ENCODE measurements around the gene HAUS8. TPM values are rescaled to one million over a fixed set of nuclear protein-coding genes. Genes with fewer than 3 reads are reported as not detected.
"Not testable (repeated sequence)": the region's sequence is repeated elsewhere in the genome, so short reads cannot be mapped to it uniquely, and the experiment has no call there.

HAUS8 gene
- total and polyA plus RNA-seq, 5 experiments from 2014 or later = 5.3 to 20.4 (median 11.9) TPM

- Mint-ChIP-seq H3K36me3 (peaks cover 0 to 46% (median 2%) of the 10 kb centered on the region in 3 donors), H3K27me3 (no peaks in the 10 kb centered on the region), H3K9me3 (no peaks in the 10 kb centered on the region), H3K27ac (peak overlapping the region in 8 of 10 donors; percentile 50 to 89 (median 72)), H3K4me1 (peaks cover 34 to 75% (median 61%) of the 10 kb centered on the region in 4 donors), H3K4me3 (peak overlapping the region in 2 of 10 donors; percentile 24 to 28)
- POLR2A ChIA-PET = interaction anchor here (1.2 to 2.8 kb wide), 2 partner anchors 13 kb away, joined by 3 to 25 read pairs; no protein-coding TSS in a partner anchor
- no peak for DNase-seq
- ATAC-seq = no peak
Observed at GRCh38 chr19:17111766-17112165, 36.5 kb upstream of the HAUS8 start.

DNA sequence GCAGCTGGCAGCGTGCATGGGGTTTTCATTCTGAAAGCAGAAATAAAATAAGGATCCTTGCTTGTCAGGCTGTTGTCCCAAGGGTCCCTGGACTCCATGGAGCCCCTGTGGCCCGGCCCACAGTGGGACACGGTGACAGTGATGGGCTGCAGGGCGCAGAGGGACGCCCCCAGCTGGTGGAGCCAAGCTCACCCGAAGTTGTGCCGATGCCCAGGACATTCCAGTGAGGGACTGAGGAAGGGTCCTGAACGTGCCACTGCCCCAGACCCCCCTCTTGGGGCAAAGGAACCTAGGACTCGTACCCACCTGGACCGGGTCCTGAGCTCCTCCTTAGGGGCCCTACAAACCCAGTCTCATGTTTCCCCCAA is 35.3 kb upstream of the HAUS8 start:
- peaks cover 36 to 82% (median 61%) of the 10 kb centered on the region in 4 donors for H3K4me1 Mint-ChIP-seq
- H3K9me3 Mint-ChIP-seq = no peaks in the 10 kb centered on the region
- no peak for DNase-seq
- H3K4me3 Mint-ChIP-seq = peak overlapping the region in 7 of 10 donors; percentile 39 to 74 (median 67)
- H3K27me3 Mint-ChIP-seq = no peaks in the 10 kb centered on the region
- POLR2A ChIA-PET = interaction anchor here (0.7 to 2.8 kb wide), 2 partner anchors 11 to 15 kb away, joined by 3 to 25 read pairs; no protein-coding TSS in a partner anchor
- no peak for ATAC-seq
- peak overlapping the region in 9 of 10 donors; percentile 71 to 92 (median 86) for H3K27ac Mint-ChIP-seq
- peaks cover 0 to 53% (median 6%) of the 10 kb centered on the region in 3 donors for H3K36me3 Mint-ChIP-seq

DNA sequence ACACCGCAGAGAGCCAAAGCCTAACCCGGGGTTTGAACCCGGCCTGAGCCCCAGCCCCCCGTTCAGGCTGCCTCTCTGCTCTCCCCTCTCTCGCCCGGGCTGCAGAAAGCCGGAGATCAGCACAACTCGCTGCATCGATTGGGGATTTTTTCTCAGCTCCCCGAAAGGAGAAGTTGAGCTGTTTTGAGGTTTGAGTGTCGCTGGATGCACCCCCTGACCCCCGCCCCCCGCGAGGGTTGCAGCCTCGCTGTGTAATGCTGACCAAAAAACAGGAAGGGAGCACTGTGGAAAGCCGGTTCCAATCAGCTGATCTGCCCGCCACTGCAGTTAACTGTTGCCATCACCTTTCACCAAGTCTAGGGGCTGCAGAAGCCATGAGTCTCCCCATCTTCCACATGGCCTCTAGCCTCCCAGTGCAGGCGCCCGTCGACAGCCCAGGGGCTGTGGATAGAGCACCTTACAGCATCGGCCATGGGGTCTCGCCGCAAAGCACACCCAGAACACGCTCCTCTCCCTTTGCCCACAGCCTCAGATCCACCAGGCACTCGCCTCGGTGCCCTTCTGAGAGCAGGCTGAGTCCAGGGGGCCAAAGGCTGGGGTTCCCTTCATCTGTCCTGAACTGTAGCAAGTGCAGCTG is 34.8 kb upstream of the HAUS8 start:
- H3K4me1 Mint-ChIP-seq = peaks cover 36 to 83% (median 61%) of the 10 kb centered on the region in 4 donors
- DNase-seq (peak in 5 of 10 donors; percentile 9 to 52 (median 25)), ATAC-seq (peak; percentile 60 to 72)
- POLR2A ChIA-PET = interaction anchor here (0.7 to 2.8 kb wide), 2 partner anchors 10 to 15 kb away, joined by 3 to 25 read pairs; no protein-coding TSS in a partner anchor
- peak overlapping the region; percentile 11 to 74 (median 66) for H3K4me3 Mint-ChIP-seq
- no peaks in the 10 kb centered on the region for H3K27me3 Mint-ChIP-seq
- peak overlapping the region; percentile 68 to 92 (median 88) for H3K27ac Mint-ChIP-seq
- peaks cover 0 to 53% (median 6%) of the 10 kb centered on the region in 3 donors for H3K36me3 Mint-ChIP-seq
- no peaks in the 10 kb centered on the region for H3K9me3 Mint-ChIP-seq

GRCh38 chr19:17109300-17109699 is 34.0 kb upstream of the HAUS8 start:
- Mint-ChIP-seq H3K4me1 (peaks cover 38 to 84% (median 63%) of the 10 kb centered on the region in 4 donors), H3K27ac (peak overlapping the region; percentile 35 to 92 (median 88)), H3K27me3 (no peaks in the 10 kb centered on the region), H3K4me3 (peak overlapping the region in 6 of 10 donors; percentile 65 to 74 (median 68)), H3K36me3 (peaks cover 0 to 55% (median 10%) of the 10 kb centered on the region in 3 donors), H3K9me3 (no peaks in the 10 kb centered on the region)
- ATAC-seq (peak in 1 of 2 donors; percentile 8), DNase-seq (no peak)
- POLR2A ChIA-PET = interaction anchor here (2.8 kb wide), 1 partner anchor 16 kb away, joined by 25 read pairs; no protein-coding TSS in a partner anchor

DNA sequence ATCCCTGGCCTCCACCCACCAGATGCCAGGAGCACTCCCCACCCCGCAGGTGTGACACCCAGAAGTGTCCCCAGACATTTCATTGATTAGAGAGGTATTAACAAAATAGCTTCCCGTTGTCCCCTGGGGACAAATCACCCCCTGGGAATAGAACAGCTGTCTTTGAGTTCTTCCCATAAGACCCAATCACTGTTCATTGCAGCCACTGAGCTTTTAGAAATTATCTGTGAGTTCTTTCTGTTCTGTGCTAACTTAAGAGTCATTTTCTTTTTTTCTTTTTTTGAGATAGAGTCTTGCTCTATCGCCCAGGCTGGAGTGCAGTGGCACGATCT is 33.2 kb upstream of the HAUS8 start:
- Mint-ChIP-seq H3K9me3 (no peaks in the 10 kb centered on the region), H3K36me3 (peaks cover 0 to 58% (median 12%) of the 10 kb centered on the region in 3 donors), H3K27me3 (no peaks in the 10 kb centered on the region), H3K27ac (peak overlapping the region in 9 of 10 donors; percentile 41 to 87 (median 62)), H3K4me1 (peaks cover 34 to 81% (median 61%) of the 10 kb centered on the region in 4 donors), H3K4me3 (peak overlapping the region in 5 of 10 donors; percentile 8 to 65 (median 36))
- POLR2A ChIA-PET = interaction anchor here (0.5 kb wide), 1 partner anchor 173 kb away, joined by 3 read pairs; no protein-coding TSS in a partner anchor
- ATAC-seq (no peak), DNase-seq (no peak)

DNA sequence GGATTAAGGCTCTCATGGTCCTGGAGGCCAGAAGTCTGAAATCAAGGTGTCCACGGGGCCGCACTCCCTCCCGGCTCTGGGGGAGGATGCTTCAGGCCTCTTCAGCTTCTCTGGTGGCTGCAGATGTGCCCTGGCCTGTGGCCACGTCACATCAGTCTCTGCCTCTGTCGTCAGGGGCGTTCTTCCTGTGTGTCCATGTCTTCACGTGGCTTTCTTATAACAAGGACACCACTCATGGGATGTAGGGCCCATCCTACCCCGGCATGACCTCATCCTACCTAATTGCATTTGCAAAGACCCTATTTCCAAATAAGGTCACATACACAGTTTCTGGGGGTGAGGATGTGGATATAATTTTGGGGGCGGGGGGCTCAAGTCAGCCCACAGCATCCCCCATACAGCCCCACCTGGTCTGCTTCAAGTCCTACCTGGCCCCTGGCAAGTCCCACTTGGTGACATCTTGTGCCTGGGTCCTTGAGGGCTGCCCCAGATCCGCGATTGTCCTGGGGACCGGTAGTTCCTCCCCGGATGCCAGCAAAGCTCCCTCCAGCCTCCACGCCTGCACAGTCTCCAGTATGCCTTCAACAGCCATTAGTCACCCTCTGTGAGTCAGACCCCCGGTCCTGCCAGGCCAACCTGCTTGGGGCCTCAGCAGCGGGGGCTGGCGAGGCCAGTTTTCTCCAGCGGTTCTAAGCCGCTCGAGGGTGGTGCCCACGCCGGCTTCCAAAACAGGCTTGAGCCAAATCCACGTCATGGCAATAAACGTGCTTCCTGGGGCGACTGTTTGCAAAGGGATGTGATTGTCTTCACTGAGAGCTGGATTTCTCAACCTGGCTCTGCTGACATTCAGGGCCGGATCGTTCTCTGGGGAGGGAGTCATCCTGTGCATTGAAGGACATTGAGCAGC is 32.5 kb upstream of the HAUS8 start:
- Mint-ChIP-seq H3K4me1 (peaks cover 33 to 81% (median 61%) of the 10 kb centered on the region in 4 donors), H3K4me3 (peak overlapping the region in 3 of 10 donors; percentile 36 to 65 (median 42)), H3K9me3 (peaks cover 0 to 4% (median 0%) of the 10 kb centered on the region in 9 donors), H3K36me3 (peaks cover 0 to 59% (median 18%) of the 10 kb centered on the region in 3 donors), H3K27me3 (no peaks in the 10 kb centered on the region), H3K27ac (peak overlapping the region; percentile 9 to 87 (median 64))
- POLR2A ChIA-PET = no interaction called here
- DNase-seq (no peak), ATAC-seq (no peak)

- peaks cover 0 to 66% (median 27%) of the 10 kb centered on the region in 3 donors for H3K36me3 Mint-ChIP-seq
- not testable (repeated sequence) for H3K27me3 Mint-ChIP-seq, H3K4me3 Mint-ChIP-seq, H3K9me3 Mint-ChIP-seq, ATAC-seq, DNase-seq
- POLR2A ChIA-PET = interaction anchor here (1.9 kb wide), 1 partner anchor 19 kb away, joined by 7 read pairs; no protein-coding TSS in a partner anchor
- H3K27ac Mint-ChIP-seq = peak overlapping the region in 3 of 10 donors; percentile 25 to 72 (median 65)
- peaks cover 34 to 78% (median 57%) of the 10 kb centered on the region in 4 donors for H3K4me1 Mint-ChIP-seq
Observed at GRCh38 chr19:17106964-17107363, 31.7 kb upstream of the HAUS8 start.

GRCh38 chr19:17105556-17105955 is 30.3 kb upstream of the HAUS8 start:
- peaks cover 0 to 4% (median 0%) of the 10 kb centered on the region in 9 donors for H3K9me3 Mint-ChIP-seq
- no peaks in the 10 kb centered on the region for H3K27me3 Mint-ChIP-seq
- H3K4me3 Mint-ChIP-seq = no peak overlapping the region
- DNase-seq (no peak), ATAC-seq (no peak)
- H3K36me3 Mint-ChIP-seq = peaks cover 0 to 75% (median 27%) of the 10 kb centered on the region in 3 donors
- peak overlapping the region in 4 of 10 donors; percentile 25 to 63 (median 40) for H3K27ac Mint-ChIP-seq
- peaks cover 32 to 73% (median 52%) of the 10 kb centered on the region in 4 donors for H3K4me1 Mint-ChIP-seq
- POLR2A ChIA-PET = interaction anchor here (1.1 to 1.9 kb wide), 2 partner anchors 15 to 20 kb away, joined by 3 to 7 read pairs; no protein-coding TSS in a partner anchor

DNA sequence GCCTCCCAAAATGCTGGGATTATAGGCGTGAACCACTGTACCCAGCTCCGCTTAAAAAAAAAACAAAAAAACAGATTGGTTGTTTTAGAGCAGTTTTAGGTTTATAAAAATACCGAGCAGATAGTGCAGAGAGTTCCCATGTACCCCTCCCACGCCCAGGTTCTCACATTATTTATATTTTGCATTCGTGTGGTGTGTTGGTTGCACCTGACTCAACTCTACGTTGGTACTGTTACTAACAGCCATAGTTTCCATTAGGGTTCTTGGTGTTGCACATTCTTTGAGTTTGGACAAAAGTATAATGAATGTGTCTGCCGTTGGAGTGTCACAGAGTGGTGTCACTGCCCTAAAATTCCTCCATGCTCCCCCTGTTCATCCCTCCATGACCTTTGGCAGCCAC is 29.4 kb upstream of the HAUS8 start:
- peaks cover 0 to 4% (median 0%) of the 10 kb centered on the region in 9 donors for H3K9me3 Mint-ChIP-seq
- peak overlapping the region in 2 of 10 donors; percentile 49 to 66 for H3K27ac Mint-ChIP-seq
- no peak overlapping the region for H3K4me3 Mint-ChIP-seq
- H3K4me1 Mint-ChIP-seq = peaks cover 27 to 68% (median 48%) of the 10 kb centered on the region in 4 donors
- POLR2A ChIA-PET = interaction anchor here (1.1 to 1.9 kb wide), 2 partner anchors 14 to 21 kb away, joined by 3 to 7 read pairs; no protein-coding TSS in a partner anchor
- H3K27me3 Mint-ChIP-seq = no peaks in the 10 kb centered on the region
- no peak for ATAC-seq
- H3K36me3 Mint-ChIP-seq = peaks cover 0 to 75% (median 27%) of the 10 kb centered on the region in 3 donors
- no peak for DNase-seq

DNA sequence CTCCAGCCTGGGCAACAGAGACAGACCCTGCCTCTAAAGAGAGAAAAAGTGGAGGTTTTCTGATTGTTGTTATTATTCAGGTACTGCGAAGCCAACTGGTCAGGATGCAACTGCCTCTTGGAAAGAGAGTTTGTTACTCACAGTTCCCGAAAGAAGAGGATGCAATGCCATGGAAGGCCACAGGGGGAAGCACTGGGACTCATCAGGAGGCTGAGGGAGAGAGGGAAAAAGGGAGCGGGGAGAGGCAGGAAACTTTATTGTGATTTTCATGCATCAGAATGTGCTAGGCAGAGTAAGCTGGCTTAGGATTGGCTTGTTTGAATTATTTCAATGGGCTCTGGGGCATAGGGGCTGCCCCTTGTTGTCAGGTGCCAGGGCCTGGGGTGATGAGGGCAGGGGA is 27.9 kb upstream of the HAUS8 start:
- Mint-ChIP-seq H3K4me1 (peaks cover 27 to 64% (median 46%) of the 10 kb centered on the region in 4 donors), H3K4me3 (no peak overlapping the region), H3K27me3 (no peaks in the 10 kb centered on the region), H3K27ac (peak overlapping the region in 9 of 10 donors; percentile 8 to 91 (median 70)), H3K36me3 (peaks cover 0 to 84% (median 27%) of the 10 kb centered on the region in 3 donors), H3K9me3 (peaks cover 0 to 4% (median 0%) of the 10 kb centered on the region in 9 donors)
- peak in 1 of 10 donors; percentile 9 for DNase-seq
- ATAC-seq = no peak
- POLR2A ChIA-PET = no interaction called here

DNA sequence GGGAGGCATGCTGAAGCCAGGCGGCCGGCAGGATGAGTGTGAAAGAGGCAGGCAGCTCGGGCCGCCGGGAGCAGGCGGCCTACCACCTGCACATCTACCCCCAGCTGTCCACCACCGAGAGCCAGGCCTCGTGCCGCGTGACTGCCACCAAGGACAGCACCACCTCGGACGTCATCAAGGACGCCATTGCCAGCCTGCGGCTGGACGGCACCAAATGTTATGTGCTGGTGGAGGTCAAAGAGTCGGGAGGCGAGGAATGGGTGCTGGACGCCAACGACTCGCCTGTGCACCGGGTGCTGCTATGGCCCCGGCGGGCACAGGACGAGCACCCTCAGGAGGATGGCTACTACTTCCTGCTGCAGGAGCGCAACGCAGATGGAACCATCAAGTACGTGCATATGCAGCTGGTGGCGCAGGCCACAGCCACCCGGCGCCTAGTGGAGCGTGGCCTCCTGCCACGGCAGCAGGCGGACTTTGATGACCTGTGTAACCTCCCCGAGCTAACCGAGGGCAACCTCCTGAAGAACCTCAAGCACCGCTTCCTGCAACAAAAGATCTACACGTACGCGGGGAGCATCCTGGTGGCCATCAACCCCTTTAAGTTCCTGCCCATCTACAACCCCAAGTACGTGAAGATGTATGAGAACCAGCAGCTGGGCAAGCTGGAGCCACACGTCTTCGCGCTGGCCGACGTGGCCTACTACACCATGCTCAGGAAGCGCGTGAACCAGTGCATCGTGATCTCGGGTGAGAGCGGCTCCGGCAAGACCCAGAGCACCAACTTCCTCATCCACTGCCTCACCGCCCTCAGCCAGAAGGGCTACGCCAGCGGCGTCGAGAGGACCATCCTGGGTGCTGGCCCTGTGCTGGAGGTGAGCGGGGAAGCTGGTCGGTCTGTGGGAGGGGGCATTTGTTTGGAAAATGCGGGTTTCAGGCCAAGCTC is 26.7 kb upstream of the HAUS8 start:
- POLR2A ChIA-PET = no interaction called here
- peak overlapping the region in 2 of 10 donors; percentile 40 to 61 for H3K27ac Mint-ChIP-seq
- no peak for ATAC-seq

More for the DNA sequence above, 26.7 kb upstream of the HAUS8 start:
- DNase-seq = no peak
- Mint-ChIP-seq H3K9me3 (peaks cover 0 to 4% (median 0%) of the 10 kb centered on the region in 9 donors), H3K27me3 (no peaks in the 10 kb centered on the region), H3K4me3 (no peak overlapping the region), H3K4me1 (peaks cover 26 to 56% (median 42%) of the 10 kb centered on the region in 4 donors), H3K36me3 (peaks cover 0 to 80% (median 27%) of the 10 kb centered on the region in 3 donors)

Data from naive thymus-derived CD8-positive, alpha-beta T cell (primary cell).